GM12875 (cell line): Measurements from ENCODE around the gene CEP72.

Source experiments
- H3K4me3 ChIP-seq: one replicate; pipeline ENCODE4 v1.5.1; 2011; ENCODE audit warnings: low read depth, low read length, control low read depth
- CTCF ChIP-seq: IDR thresholded peaks from 2 replicates; pipeline ENCODE4 v1.5.1; 2011; ENCODE audit warnings: low read depth, mild to moderate bottlenecking, control low read depth, inconsistent platforms, low read length, moderate library complexity, borderline replicate concordance; ENCODE audit not compliant: insufficient read depth

CEP72 gene

GRCh38 chr5:652773-653350 is 40.7 kb downstream of the CEP72 start:
- no peak overlapping the region for H3K4me3 ChIP-seq
- no peak for TF ChIP-seq CTCF

GRCh38 chr5:654071-654778 is 42.1 kb downstream of the CEP72 start:
- TF ChIP-seq CTCF: no peak

GRCh38 chr5:655406-655805 is 43.3 kb downstream of the CEP72 start:
- no peak for TF ChIP-seq CTCF
- no peak overlapping the region for H3K4me3 ChIP-seq

More at GRCh38 chr5:654071-654778, 42.1 kb downstream of the CEP72 start:
- H3K4me3 ChIP-seq: no peak overlapping the region

- H3K4me3 ChIP-seq: no peak overlapping the region
- TF ChIP-seq CTCF: no peak
Measured at GRCh38 chr5:657570-657969, 45.4 kb downstream of the CEP72 start.

GRCh38 chr5:658103-658502 is 46.0 kb downstream of the CEP72 start:
- no peak overlapping the region for H3K4me3 ChIP-seq
- no peak for TF ChIP-seq CTCF

GRCh38 chr5:659496-660263 is 47.5 kb downstream of the CEP72 start:
- TF ChIP-seq CTCF: no peak
- no peak overlapping the region for H3K4me3 ChIP-seq
